HG02798 (cell line): ENCODE data around the gene TMCO4.

Source experiments
- ATAC-seq: cut with Tn5 transposase; IDR thresholded peaks from one replicate; pipeline ENCODE4 v1.9.1; 2021; ENCODE audit warnings: mild to moderate bottlenecking; ENCODE audit not compliant: unreplicated experiment, poor library complexity

TMCO4 gene

DNA sequence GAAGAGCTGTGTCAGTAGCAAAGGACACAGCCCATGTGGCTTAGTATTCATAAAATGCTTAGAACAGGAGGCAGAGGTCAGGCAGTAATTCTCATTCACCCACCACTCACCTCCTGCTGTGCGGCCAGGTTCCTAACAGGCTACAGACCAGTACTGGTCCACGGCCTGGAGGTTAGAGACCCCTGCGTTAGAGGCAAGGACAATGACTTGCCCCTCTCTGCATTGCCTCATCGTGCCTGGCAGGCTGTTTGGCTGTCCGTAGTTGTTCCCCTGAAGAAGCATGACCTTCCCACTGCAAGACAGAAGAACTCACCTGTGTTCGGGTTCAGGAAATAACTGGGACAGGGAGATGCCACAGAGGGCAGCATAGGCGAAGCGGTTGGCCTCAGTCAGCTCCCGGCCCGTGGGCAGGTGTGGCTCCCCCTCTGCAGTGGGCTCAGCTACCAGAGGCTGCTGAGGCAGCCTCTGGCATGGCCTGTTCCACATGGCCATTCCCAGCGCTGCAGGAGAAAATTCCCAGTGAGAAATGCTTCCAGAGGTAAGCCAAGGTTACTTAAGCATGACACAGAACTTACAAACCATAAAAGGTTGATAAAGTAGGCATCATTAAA is 19.3 kb downstream of the TMCO4 start:
- ATAC-seq: no peak

DNA sequence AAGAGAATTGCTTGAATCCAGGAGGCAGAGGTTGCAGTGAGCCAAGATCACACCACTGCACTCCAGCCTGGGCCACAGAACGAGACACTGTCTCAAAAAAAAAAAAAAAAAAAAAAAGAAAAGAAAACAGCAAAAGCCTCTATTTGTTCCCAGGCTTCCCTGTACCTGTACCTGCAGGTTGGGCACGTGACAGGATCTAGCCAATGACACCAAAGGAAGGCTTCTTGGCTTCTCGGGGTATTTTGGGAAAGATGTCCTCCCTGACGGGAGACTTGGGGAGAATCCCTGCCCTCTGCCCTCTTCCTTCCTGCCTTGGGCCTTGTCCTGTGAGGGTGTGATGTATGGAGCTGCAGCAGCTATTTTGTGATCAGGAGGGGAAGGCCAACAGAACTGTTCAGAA is 22.8 kb downstream of the TMCO4 start:
- ATAC-seq: no peak

DNA sequence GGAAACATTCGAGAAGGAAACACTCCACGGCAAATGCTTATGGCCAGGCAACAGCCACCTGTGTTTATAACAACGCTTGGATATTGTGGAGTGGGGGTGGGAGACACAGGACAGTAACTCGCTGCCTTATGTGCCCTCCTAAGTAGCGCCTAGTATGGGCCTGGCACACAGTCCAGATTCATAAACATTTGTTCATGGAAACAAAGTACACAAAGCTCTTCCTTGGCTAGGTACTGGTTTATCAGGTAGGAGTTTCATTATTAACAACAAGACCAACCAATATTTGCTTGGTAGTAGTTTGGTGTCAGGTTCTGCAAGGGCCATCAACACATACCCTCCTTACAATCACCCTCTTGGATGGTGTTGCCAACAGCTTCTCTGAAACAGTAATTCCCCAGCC is 23.4 kb downstream of the TMCO4 start:
- ATAC-seq: no peak

DNA sequence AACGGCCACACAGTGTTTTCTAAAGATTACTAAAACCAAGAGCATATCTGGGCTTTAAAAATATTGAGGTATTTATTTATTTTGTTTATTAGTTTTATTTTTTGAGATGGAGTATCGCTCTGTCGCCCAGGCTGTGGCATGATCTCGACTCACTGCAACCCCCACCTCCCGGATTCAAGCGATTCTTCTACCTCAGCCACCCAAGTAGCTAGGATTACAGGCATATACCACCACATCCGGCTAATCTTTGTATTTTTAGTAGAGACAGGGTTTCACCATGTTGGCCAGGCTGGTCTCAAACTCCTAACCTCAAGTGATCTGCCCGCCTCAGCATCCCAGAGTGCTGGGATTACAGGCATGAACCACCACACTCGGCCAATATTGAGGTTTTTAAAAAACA is 23.9 kb downstream of the TMCO4 start:
- no peak for ATAC-seq

DNA sequence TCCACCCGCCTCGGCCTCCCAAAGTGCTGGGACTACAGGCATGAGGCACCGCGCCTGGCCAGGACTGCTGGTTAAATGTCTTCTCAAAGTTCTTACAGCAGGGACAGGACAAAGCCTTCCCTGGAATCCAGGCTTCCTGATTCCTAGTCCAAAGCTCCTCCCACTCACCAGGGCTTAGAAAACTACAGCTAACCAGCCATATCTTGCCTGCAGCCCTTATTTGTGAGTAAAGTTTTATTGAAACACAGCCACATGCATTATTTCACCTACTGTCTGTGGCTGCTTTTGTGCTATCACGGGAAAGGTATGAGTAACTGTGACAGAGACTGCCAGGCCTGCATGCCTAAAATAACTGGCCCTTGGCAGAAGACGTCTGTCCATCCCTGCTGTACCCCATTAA is 24.4 kb downstream of the TMCO4 start:
- no peak for ATAC-seq

DNA sequence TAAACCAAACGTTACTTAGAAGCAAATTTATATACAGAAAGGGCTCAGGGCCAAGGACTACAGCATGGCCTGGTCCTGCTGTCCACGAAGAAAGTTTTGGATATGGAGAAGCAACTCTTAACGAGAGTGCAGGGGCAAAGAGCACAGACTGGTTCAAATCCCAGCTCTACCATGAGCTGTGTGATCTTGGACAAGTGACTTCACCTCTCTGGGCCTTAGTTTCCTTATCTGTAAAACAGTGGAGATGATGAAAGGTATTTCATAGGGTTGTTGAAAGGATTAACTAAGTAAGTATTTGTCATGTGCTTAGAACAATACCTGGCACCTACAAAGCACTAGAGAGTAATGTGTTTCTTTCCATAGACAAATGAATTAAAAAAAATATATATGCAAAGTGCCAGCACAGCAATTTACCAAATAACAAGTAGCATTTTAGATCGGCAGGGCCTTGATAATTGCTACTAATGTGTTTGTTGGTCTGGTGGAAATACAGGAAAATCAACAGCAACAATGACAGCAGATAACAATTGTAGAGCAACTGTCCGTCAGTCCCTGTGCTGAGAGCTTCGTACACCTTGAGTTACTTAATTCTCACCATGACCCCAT is 25.4 kb downstream of the TMCO4 start:
- ATAC-seq: no peak

DNA sequence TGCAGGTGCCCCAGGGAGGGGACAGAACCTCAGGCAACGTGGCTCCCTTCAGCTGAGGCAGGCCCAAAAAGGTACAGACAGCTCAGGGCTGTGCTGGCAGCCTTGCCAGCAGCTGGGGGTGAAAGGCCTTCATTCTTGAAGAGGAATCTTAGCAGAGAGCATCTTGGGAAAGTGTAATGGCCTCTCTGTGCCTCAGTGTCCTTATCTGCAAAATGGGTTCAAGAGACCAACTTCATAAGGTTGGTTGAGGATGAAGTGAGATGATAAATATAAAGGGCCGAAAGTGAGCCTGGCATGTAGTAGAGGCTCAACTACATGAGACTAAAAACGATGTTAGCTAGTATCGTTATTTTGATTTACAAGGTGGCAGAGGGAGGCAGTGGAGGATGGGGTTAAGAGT is 26.2 kb downstream of the TMCO4 start:
- no peak for ATAC-seq

DNA sequence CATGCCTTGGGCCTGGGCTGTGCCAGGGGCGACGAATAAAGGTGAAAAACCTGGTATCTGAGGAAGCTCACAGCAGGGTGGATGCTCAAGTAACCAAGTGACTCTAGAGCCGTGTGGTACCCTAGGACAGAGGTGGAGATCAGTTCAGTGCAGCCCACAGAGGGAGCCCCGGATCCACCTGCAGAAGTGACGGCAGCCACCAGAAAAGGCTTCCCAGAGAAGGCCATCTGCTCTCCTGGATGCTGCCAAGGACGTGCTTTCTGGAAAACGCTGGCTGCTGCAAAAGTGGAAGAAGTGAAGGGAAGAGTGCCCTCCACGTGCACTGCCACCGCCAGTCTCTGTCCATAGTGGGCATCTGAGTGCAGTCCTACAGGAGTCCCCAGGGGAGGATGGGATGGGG is 27.7 kb downstream of the TMCO4 start:
- ATAC-seq: no peak

DNA sequence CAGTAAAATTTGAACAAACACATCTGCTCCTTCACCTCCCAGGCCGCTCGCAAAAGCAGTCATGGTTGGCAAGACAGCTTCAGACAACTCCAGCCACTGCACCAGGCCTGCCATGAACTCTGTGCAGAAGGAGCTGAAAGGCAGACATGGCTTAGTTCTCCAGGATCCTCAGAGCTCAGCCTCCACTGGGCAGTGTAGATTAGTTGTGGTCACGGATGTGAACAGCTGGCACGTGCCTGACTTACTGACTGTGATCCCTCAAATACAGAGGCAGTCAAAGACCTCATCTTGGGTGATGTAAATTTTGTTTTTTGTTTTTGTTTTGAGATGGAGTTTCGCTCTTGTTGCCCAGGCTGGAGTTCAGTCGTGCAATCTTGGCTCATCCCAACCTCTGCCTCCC is 28.4 kb downstream of the TMCO4 start:
- ATAC-seq: no peak

DNA sequence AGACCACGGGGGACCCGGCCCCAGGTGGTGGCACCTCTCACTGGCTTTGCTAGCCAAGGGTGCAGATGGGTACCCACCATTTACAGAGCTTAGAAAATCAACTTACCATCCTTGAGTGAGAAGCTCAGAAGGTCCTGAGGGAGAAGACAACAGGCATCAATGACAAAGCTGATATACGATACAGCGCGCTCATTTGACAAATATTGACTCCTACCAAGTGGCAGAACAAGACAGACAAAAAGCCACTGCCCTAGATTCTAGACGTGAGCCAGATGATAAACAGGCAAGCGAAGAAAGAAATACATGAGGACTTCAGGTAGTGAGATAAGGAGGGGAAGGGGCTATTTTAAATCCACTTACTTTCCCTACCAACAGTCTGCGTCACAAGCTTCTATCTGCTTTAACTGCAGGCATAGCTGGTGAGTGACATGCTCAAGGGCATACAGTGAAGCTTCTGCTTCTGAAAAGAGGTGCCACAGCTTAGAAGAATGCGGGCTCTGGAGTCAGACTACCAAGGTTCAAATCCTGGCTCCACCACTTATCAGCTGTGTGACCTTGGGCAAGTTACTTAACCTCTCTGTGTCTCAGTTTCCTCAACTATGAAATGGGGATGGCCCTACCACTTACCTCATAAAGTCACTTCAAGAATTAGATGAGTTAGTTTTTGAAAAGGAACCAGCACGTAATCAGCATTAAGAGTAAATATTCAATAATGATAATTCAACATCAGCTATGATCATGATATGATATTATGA is 29.1 kb downstream of the TMCO4 start:
- no peak for ATAC-seq

DNA sequence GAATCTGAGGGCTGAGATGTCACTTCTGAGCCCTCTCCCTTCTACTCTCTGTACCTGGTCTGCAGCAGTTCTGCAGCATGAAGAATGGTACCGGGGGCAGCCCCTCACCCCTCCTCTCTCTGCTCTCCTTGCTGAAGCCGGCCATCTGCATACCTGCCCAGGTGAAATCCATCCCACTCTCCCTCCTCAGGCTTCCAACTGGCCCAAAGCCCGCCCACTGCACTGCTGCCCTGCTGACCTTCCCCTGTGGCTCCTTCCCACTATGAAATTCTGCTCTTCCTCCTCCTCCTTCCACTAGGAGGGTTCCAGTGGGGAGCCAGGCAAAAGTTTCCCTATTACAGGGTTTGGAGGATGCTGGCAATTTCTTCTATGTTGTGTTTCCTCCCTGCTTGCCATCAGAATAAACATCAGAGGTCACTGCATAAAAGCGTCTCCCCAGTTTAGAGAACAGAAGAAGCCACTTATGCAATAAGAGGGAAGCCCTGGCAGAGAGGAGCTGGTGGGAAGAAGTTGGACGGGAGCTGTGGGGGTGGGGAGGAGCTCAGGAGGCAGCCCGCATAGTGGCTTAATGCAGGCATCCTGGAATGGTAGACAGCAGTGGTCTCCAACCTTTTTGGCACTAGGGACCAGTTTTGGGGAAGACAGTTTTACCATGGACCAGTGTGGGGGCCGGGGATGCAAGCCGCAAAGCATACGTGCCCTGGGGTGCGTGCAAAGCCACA is 30.3 kb downstream of the TMCO4 start:
- no peak for ATAC-seq

DNA sequence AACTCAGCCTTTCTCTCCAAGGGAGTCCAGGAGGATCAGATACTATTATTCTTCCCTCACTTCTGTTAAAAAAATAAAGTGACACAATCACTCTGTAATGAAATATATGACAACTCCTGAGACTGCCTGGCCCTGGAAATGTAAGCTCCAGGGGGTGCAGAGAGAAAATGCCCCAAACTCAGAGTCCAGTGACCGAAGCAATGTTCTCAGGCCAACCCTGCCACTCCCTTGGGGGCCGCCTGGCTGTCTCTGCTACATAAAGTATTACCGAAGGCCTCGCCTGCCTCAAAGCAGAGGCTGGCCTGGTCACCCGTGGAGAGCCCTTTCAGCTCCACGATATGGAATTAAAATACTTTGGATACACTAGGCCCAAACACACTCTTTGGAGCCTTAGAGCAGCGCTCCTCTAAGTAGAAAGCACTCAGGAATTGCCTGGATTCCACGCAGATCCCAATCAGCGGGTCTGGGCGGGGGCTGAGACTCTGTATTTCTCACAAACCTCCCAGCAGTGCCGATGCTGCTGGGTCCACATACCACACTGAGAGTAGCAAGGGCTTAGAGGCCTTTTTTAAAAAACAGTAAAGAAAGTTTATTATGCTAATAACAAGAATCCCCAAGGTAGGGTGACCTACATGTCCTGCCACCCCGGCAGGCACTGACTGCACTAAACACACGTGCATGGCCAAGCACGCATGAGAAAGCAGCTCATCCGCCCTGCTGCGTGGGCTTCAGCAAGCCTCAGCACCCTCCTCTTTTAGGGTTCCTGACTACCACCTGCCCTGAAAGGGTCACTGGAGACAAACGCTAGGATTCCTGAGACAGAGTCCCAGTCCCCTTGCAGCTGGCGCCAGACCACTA is 31.1 kb downstream of the TMCO4 start:
- ATAC-seq: no peak

DNA sequence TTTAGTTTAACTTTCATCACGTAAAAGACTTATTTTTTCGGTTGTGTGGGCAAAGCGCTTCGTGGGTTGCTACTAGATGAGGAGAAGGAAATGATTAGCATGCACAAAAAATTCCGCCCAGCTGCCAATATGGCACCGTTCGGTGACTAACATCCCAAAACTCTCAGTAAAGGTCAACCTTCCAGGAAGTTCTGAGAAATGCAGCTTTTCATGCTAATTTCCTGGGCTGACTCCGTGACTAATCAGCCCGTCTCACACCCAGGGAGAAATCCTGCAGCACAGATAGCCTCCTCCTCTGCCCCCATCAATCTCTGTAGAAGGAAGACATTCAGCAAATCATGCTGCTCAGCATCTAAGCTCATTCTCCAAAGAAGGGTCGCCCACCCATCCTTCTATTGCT is 34.1 kb downstream of the TMCO4 start:
- ATAC-seq: no peak

DNA sequence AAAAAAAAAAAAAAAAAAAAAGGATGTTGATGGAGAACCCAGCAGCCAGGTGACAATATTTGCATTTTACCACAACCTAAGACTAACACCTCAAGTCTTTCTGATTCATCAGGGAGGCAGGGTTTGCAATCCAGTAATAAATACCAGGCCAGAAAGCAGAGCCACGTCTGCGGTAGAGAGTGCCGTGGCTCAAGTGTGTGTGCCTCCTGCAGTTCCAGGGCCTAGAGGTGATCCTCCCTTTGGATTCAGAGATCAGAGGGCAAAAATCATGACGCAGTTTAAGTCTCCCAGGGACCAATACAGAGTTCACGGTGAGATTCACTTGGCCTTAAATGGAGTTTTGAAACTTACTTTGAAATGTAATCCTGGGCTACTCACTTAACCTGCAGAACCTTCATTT is 34.9 kb downstream of the TMCO4 start:
- ATAC-seq: no peak

DNA sequence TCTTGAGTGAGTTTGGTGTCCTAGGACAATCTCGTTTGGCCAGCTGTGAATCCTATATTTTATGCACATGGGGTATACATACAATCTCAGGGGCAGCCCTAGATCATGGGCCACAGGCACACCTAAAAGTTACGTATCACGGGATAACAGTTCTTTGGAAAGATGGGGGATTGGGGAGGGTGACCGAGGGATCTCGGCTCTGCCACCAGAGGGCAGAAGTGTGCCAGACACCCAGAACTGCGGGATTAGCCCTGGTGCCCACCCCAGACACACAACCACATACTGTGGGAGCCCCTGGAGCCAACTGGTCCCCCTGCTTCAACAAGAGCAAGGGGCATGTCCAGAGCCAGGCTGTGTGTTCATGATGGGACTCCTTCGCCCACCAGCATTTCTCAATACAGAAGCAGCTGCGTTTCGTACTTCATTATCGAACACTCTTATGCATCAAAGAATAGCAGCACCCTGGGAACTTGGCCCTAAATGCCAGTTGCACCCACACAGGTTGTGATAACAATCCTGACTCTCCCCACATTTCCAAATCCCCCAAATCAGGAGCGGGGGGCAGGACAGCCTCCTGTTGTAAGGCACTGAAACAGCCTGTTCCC is 37.4 kb downstream of the TMCO4 start:
- no peak for ATAC-seq

DNA sequence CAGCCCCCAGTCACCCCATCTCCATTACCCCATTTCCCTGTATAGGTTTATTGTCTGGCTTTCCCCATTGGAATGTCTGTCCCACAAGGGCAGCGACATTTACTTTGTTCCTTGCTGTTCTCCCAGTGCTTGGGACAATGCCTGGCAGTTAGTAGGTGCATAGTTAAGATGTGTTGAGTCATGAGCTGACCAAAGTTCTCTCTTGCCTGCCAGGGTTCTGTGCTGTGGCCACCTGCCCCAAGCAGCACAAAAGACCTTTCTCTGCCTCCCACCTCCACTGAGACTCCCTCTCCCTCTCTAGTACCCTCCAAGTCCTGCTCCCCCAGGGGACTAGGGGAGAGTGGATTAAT is 40.0 kb downstream of the TMCO4 start:
- no peak for ATAC-seq

DNA sequence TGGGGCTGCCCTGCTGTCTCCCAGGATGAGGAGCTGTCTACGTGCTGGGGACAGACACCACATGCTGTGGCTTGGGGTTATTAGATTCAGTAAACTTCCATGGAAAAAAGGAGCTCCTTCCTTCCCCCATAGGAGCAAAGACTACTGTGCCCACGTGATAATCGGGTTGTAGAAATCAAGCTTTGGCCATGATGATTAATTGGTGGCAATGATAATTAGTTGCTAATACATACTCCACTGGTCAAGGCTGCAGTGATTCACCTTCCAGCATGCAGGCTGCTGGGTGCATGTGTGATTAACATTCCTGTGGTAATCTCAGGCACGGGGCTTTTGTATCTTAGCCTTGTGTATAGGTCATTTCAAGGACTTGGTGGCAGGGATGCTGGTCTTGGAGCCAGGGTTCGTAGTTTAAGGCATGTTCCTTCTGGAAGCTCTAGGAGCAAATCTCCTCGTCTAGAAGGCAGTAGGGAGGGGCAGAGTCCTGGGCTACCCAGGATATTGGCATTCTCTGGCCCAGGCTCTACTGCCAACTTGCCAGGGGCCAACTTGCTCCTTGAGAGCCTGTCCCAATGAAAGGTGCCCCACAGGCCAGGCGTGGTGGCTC is 41.4 kb downstream of the TMCO4 start:
- no peak for ATAC-seq

DNA sequence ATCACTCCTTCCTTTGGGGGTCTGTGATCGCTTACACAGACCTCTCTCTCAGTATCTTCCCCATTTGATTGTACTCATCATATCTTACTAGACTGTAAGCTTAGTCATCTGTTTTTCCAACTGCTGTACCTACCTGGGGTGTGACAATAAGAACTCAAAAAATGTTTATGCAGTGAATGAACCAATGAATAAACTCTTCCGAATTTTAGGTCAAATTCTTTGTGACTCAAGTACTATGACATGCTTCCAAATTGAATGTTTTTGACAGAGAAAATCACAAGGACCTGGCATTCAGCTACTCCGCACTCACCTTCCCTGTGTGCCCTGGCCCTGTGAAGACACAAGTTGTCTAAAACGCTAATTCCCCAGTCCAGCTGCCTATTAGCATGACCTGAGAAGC is 42.1 kb downstream of the TMCO4 start:
- no peak for ATAC-seq

DNA sequence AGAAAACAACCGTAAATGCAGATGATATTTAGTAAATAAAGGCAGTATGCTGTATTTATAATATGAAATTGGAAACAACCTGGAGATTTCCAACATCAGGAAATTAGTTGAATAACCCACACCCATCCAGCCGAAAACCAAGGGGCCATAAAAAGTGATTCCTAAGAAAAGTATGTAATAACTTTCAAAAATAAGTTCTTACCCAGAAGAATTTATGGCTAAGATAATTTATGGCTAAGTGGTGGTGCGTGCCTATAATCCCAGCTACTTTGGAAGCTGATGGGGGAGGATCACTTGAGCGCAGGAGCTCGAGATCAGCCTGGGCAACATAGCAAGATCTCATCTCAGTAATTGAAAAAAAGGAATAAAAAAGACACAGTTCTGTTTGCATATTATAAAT is 43.2 kb downstream of the TMCO4 start:
- ATAC-seq: no peak

DNA sequence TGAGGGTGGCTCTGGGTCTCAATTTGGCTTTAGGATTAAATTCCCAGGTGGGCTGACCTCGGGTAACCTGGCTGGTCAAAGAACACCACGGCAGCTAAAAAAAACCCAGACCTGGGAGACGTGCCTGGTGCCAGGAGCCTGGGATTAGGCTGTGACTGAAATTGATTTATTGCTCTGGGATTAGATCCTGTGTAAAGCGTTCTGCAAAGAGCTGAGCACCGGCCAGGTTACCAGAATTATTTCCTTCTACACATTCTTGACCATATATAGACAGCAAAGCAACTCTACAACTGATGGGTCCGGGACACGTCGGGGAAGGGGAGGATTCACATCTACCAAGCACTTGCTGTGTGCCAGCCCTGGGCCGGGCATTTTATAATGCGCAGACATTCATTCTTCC is 45.2 kb downstream of the TMCO4 start:
- ATAC-seq: no peak
